Lower leg skin (tissue), 4 donors: ENCODE data around the gene ULK3. TPM values are rescaled to one million over a fixed set of nuclear protein-coding genes. Genes with fewer than 3 reads are reported as not detected.

Experiments used
- DNase-seq, 2 donors: peaks; one replicate each; pipeline ENCODE4 v3.0.0-alpha.2; 2019; ENCODE audit warnings: low spot score in 2 of 2
- H3K4me3 ChIP-seq: fragments of 200-600 bp; sonication (generic); 2 replicates; pipeline ENCODE4 v1.5.1; 2017; ENCODE audit warnings: mild to moderate bottlenecking, low read depth; ENCODE audit not compliant: poor library complexity, severe bottlenecking
- POLR2A ChIP-seq, 2 donors: fragments of 450-650 bp; IDR thresholded peaks; one replicate each; pipeline ENCODE4 v1.6.1; 2016 to 2017; ENCODE audit warnings: antibody characterized with exemption in 2 of 2, mild to moderate bottlenecking in 1 of 2, moderate library complexity in 1 of 2
- WGBS, 2 donors: methylation state at CpG; one replicate each; pipeline ENCODE4 v1.1.5; 2018; 5-methylcytosine and 5-hydroxymethylcytosine counted together
- intact Hi-C: fragments of 100-400 bp; cut with DNase I; formaldehyde crosslinking; loops from one replicate; pipeline ENCODE4 v1.15.0; 2023; ENCODE audit warnings: low total_unique reads
- total RNA-seq, 4 donors: library from RNA; depleted of rRNA; stranded (reverse); fragments of >200 nt; gene quantifications; one replicate each; pipeline ENCODE4 v1.1.0, GENCODE V29; 2016
- TF ChIP-seq, protein P1 (sequence below), 3 donors: fragments of 450-650 bp; IDR thresholded peaks; one replicate each; pipeline ENCODE4 v1.5.1; 2016; ENCODE audit warnings: antibody characterized with exemption in 3 of 3, mild to moderate bottlenecking in 3 of 3, moderate library complexity in 2 of 3

ULK3 gene
- total RNA-seq, 4 donors from 2014 or later = 108 to 189 (median 123) TPM

DNA sequence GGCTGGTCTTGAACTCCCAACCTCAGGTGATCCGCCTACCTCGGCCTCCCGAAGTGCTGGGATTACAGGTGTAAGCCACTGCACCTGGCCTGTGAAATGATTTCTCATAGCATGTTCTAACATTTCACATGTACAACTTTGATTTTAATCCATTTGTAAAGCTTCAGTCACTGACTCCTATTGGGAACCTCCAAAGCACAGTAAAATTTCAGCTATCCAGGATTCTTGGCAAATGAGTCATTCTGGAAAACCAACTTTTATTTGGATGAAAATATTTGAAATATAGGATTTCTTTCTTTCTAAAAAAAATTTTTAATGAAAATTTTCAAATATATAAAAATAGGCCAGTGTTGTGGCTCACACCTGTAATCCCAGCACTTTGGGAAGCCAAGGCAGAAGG, 33.0 kb downstream of the ULK3 start:
- TF ChIP-seq, protein P1, sequence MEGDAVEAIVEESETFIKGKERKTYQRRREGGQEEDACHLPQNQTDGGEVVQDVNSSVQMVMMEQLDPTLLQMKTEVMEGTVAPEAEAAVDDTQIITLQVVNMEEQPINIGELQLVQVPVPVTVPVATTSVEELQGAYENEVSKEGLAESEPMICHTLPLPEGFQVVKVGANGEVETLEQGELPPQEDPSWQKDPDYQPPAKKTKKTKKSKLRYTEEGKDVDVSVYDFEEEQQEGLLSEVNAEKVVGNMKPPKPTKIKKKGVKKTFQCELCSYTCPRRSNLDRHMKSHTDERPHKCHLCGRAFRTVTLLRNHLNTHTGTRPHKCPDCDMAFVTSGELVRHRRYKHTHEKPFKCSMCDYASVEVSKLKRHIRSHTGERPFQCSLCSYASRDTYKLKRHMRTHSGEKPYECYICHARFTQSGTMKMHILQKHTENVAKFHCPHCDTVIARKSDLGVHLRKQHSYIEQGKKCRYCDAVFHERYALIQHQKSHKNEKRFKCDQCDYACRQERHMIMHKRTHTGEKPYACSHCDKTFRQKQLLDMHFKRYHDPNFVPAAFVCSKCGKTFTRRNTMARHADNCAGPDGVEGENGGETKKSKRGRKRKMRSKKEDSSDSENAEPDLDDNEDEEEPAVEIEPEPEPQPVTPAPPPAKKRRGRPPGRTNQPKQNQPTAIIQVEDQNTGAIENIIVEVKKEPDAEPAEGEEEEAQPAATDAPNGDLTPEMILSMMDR (IDR thresholded peaks at IDR 0.05) = no peak
- no peak for TF ChIP-seq POLR2A (IDR thresholded peaks at IDR 0.05)
- intact Hi-C loops = no loop called here
- 67 to 86% methylated on average over 3 of the region's 3 CpGs for WGBS, 2 donors
- H3K4me3 ChIP-seq = no peak overlapping the region
- no peak for DNase-seq

DNA sequence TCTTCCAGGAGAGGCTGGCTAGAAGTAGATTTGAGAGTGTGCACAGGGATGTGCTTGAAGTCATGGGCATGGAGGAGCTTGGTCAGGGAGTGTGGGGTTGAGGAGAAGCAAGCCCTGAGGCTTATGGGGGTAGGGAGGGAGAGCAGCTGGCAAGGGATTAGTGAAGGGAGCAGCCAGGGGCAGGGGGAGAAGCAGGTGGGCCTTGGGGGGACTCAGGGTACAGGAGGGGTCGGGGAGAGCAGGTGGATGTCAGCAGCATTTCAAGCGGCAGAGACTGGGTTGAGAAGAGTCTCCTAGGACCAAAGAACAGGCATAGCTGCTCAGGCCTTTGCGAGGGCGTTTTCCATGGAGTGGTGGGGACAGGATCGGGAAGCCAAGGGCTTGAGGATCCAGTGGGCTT, 33.7 kb downstream of the ULK3 start:
- no peak for DNase-seq
- no peak for TF ChIP-seq POLR2A (IDR thresholded peaks at IDR 0.05)
- TF ChIP-seq, protein P1 (IDR thresholded peaks at IDR 0.05) = no peak
- 75 to 83% methylated on average over 5 of the region's 5 CpGs for WGBS, 2 donors
- no peak overlapping the region for H3K4me3 ChIP-seq
- intact Hi-C loops = no loop called here

DNA sequence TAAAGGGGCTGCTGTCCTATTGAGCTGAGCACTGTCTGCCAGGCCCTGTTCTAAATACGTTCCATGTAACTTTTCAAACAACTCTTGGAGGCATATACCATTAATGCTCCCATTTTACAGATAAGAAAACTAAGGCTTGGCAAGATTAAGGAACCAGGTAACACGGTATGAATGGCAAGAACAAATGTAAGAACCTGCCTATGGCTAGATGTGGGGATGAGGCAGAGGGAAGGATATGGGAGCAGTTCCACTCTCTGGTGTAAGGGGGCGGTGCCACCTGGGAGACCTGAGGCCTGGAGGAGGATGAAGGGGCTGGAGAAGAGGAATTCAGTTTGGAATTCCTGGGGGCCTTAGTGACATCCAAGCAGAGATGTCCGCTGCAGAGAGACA, 34.1 kb downstream of the ULK3 start:
- intact Hi-C loops = no loop called here
- TF ChIP-seq POLR2A (IDR thresholded peaks at IDR 0.05) = no peak
- TF ChIP-seq, protein P1 (IDR thresholded peaks at IDR 0.05) = no peak
- WGBS, 2 donors = 58 to 66% methylated on average over 4 of the region's 4 CpGs
- DNase-seq = no peak
- H3K4me3 ChIP-seq = no peak overlapping the region

DNA sequence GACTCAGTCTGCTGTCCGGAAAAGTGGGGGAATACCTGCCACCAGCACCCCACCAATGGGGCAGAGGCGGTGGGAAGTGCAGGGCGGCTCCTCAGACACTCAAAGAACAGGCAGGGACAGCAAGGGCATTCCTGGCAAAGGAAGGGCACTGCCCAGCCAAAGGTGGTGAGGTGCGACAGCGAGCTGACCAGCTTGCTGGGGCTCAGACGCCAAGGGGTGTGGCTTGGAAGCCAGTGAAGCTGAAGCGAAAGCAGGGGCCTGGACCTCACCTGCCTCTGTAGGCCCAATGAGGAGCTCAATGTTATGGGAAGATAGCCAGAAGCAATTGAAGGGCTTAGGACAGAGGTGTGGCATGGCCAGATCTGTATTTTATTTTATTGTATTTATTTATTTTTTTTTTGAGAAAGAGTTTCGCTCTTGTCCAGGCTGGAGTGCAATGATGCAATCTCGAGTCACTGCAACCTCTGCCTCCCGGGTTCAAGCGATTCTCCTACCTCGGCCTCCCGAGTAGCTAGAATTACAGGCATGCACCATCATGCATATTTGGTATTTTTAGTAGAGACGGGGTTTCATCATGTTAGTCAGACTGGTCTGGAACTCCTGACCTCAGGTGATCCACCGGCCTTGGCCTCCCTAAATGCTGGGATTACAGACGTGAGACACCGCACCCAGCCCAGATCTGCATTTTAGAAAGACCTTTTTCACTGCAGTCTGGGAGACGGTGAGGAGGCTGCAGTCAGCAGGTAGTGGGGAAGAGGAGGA, 34.7 kb downstream of the ULK3 start:
- DNase-seq = no peak
- H3K4me3 ChIP-seq = no peak overlapping the region
- no peak for TF ChIP-seq POLR2A (IDR thresholded peaks at IDR 0.05)
- TF ChIP-seq, protein P1 (IDR thresholded peaks at IDR 0.05) = no peak
- 68 to 76% methylated on average over 18 of the region's 18 CpGs for WGBS, 2 donors
- intact Hi-C loops = no loop called here

DNA sequence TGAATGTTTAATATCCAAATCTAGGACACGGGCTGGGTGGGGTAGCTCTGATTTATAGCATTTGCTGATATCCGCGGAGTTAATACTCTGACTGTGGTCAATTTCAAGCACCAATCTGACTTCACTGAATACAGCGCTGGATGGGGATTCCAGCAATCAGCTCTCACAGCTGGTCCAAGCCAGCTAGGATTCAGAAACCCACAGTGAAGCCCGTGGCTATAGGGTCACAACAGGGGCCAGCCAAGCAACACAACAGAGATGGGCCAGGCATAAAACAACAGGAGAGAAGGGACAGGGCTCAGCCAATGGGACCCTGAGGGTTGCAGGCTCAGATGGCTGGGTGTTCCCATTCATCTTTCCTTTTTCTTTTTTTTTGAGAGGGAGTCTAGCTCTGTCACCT, 35.7 kb downstream of the ULK3 start:
- intact Hi-C loops = no loop called here
- 37 to 43% methylated on average over 5 of the region's 5 CpGs for WGBS, 2 donors
- no peak overlapping the region for H3K4me3 ChIP-seq
- no peak for DNase-seq
- TF ChIP-seq, protein P1 (IDR thresholded peaks at IDR 0.05) = no peak
- no peak for TF ChIP-seq POLR2A (IDR thresholded peaks at IDR 0.05)

DNA sequence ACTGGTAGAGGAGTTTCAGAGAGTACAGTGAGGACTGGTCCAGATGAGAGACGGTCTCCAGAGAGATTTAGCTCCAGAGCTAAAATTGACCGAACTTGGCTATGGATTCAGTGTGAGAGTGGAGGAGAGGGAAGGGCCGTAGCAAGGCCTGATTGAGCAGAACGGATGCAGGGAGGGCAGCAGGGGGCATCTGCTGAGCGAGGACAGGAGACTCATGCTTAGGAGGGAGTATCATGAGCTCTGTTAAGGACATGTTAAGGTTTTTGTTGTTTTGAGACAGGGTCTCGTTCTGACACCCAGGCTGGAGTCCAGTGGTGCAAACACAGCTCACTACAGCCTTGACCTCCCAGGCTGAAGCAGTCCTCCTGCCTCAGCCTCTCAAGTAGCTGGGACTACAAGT, 38.0 kb downstream of the ULK3 start:
- intact Hi-C loops = no loop called here
- 78 to 83% methylated on average over 6 of the region's 6 CpGs for WGBS, 2 donors
- DNase-seq = no peak
- H3K4me3 ChIP-seq = no peak overlapping the region
- TF ChIP-seq, protein P1 (IDR thresholded peaks at IDR 0.05) = no peak
- TF ChIP-seq POLR2A (IDR thresholded peaks at IDR 0.05) = no peak
